ENCODE measurements around the gene PPIB.
"Not testable (repeated sequence)": the region's sequence is repeated elsewhere in the genome, so short reads cannot be mapped to it uniquely, and the experiment has no call there.

PPIB gene

DNA sequence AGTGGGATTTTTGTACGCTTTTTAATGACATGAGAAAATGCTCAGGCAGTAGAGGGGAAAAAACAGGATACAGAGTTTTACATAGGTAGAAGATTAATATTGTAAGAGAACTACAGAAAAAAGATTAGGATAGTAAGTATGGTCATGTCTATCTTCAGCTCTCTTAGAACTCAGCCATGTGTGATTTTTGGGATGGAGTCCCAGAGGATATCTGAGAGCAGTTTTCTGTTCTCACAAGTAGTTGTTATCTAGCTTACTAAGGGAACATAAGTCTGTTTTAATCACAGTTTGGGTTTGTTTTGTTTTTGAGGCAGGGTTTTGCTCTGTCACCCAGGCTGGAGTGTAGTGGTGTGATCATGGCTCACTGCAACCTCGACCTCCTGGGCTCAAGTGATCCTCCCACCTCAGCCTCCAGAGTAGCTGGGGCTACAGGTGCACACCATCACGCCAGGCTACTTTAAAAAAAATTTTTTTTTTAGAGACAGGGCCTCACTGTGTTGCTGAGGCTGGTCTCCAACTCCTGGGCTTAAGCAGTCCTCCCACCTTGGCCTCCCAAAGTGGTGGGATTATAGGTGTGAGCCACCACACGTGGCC is 52.6 kb downstream of the PPIB start:
- DNase-seq (ENCODE audit: low read depth, low spot score) = not testable (repeated sequence)

DNA sequence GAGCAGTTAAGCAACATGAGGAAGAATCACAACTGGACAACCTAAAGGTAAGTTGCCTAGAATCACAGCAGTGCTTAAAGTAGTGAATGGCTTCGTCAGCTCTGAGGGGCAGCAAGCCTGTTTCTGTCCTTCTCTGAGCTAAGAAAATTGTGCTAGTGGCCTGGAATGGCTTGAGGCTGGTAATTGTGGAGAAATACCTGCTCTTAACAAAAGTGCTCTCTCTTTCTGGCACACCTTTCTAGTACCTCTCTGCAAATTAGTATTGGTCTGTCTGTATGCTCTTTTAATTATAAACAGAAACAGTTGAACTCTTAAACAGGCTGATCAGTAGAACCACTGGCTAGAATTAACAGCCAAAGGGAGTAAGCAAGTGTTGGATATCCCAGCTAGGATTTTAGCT is 55.5 kb downstream of the PPIB start:
- no peak for DNase-seq (ENCODE audit: low read depth, low spot score)
